Retinal pigment epithelial cell (primary cell): ENCODE data around the gene KRT4.

Experiments
- DNase-seq: peaks from one replicate; pipeline ENCODE4 v3.0.0-alpha.2; 2010; ENCODE audit warnings: low read depth
- H3K4me3 ChIP-seq: 2 replicates; pipeline ENCODE4 v1.5.1; 2011; ENCODE audit warnings: mild to moderate bottlenecking, low read length, control low read depth, moderate library complexity
- TF ChIP-seq, protein P1 (sequence below): conservative IDR thresholded peaks from 2 replicates; pipeline ENCODE4 v1.5.1; 2011; ENCODE audit warnings: low read depth, low read length, control low read depth, inconsistent platforms

KRT4 gene

DNA sequence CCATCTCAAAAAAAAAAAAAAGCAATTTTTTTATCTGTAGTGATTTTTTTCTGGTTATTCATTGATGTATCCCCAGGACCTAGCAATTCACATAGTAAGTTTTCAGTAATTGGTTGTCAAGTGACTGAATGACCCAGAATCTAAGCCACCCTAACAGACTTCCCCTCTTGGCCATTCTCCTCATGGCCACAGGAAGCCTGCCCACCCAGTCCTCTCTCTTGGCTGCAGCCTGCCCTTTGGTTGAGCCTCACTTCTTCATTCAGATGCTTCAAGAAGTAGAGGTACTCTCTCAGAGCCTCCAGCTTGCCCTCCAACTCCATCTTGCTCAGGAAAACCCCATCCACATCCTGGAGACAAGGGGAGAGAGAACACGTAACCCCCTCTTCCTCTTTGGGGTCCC, 32.0 kb upstream of the KRT4 start:
- H3K4me3 ChIP-seq = no peak overlapping the region
- TF ChIP-seq, protein P1, sequence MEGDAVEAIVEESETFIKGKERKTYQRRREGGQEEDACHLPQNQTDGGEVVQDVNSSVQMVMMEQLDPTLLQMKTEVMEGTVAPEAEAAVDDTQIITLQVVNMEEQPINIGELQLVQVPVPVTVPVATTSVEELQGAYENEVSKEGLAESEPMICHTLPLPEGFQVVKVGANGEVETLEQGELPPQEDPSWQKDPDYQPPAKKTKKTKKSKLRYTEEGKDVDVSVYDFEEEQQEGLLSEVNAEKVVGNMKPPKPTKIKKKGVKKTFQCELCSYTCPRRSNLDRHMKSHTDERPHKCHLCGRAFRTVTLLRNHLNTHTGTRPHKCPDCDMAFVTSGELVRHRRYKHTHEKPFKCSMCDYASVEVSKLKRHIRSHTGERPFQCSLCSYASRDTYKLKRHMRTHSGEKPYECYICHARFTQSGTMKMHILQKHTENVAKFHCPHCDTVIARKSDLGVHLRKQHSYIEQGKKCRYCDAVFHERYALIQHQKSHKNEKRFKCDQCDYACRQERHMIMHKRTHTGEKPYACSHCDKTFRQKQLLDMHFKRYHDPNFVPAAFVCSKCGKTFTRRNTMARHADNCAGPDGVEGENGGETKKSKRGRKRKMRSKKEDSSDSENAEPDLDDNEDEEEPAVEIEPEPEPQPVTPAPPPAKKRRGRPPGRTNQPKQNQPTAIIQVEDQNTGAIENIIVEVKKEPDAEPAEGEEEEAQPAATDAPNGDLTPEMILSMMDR = no peak
- DNase-seq = no peak

DNA sequence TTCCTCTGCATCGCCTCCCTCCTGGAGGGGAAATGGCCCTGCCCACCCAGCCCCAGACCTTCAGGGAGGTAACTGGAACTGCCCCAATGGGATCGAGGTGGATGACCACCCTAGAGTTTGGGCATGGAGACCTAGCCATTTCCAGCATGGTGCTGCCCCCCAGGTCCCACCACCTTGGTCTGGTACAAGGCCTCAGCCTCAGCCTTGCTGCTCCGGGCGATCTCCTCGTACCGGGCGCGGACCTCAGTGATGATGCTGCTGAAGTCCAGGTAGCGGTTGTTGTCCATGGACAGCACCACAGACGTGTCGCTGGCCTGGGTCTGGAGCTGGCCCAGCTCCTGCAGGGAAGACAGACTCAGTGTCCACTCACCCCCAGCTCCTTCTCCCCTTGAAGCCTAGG, 30.5 kb upstream of the KRT4 start:
- TF ChIP-seq, protein P1 = no peak
- DNase-seq = no peak
- H3K4me3 ChIP-seq = no peak overlapping the region

DNA sequence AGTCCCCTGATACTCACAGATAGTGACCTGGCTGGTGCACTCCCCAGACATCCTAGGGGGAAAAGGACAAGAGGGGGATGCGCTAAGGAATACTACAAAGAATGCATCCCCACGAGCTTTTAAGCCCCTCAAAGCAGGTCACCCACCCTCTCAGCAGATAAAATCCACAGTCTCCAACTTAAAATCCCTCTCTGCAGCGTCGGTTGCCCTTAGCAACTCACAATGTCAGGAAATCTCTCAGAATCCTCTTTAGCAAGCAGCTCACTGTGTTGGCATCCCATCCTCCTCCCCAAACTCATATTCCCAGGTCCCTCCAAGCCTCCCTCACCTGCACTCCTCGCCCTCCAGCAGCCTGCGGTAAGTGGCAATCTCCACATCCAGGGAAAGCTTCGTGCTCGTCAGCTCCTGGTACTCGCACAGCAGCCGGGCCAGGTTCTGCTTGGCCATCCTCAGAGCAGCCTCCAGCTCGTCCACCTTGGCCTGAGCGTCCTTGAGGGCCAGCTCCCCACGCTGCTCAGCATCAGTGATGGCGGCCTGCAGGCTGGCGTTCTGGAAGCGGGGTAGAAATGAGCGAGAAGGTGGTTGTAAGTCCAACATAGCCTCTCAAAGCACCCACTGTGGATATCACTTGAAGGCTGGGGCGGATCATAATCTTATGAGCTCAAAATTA, 25.7 kb upstream of the KRT4 start:
- TF ChIP-seq, protein P1 = no peak
- DNase-seq = no peak
- H3K4me3 ChIP-seq = no peak overlapping the region

DNA sequence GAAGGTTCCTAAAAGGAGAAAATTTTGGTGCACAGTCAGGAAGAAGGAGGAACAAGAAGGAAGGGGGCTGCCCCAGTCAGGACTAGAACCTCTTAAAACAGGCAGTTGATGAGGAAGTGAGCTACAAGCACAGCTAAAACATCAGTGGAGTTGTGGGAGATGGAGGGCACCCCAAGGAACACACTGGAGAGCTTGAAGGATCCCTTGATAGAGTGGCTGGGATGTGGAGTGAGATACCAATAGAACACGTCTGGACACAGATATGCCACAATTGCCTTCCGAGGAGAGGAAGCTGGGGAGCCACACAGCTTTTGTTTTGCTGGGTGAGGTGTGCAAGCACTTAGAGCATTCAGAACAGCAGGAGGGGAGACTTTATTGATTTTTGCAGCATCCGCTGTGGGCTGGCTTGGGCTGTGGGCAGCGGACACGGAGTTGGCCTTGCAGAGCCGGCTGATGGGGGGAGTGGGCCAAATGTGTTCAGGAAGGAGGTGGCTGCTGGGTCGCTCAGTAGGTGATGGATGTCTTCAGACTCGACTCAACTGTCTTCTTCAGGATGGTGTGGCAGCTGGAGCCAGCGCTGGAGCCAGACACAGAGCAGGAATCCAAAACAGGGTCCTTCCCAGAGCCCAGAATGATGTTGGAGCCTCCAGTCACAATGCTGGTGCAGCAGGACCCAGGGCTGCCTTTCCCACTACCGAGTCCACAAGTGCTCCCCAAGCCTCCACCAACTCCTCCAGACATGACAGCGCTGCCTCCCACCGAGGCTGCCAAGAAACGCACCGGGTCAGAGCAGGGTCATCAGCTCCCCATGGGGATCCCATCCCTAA, 24.9 kb upstream of the KRT4 start:
- TF ChIP-seq, protein P1 = no peak
- no peak for DNase-seq
- H3K4me3 ChIP-seq = no peak overlapping the region

DNA sequence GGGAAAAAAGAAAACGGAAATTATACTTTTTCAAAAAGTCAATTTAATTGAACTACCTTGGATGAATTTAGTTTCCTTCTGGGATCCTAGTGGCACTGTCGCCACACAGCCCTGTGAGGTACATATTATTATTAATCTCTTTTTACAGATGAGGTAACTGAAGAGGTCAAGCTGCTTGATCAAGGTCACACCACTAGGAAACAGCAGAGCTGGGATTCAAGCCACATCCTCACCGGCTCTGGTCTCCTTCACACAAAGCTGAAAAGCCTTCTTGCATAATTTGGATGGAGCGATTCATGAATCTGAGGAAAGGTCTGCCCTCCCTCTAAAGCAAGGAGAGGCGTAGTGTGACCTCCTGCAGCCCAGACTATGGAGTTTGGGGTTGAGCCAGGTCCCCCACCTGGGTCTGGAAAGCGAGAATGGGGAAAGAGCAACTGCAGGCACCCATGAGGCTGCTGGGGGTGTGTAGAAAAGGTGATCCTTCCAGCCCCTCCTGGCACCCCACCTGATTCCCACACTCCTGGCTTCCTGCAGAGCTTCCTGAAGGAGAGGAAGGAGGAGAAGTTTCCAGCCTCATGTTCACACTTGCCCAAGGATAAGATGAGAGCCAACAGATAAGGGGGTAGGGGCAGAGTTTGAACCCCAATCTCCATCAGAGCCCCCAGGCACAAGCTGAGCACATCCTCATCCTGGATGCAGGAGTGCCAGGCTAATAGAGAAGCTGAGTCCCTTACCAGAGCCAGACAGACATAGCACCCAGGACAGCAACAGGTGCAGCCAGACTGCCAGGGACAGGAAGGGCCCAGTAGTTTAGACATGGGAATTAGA, 24.1 kb upstream of the KRT4 start:
- no peak for DNase-seq
- TF ChIP-seq, protein P1 = no peak
- no peak overlapping the region for H3K4me3 ChIP-seq

DNA sequence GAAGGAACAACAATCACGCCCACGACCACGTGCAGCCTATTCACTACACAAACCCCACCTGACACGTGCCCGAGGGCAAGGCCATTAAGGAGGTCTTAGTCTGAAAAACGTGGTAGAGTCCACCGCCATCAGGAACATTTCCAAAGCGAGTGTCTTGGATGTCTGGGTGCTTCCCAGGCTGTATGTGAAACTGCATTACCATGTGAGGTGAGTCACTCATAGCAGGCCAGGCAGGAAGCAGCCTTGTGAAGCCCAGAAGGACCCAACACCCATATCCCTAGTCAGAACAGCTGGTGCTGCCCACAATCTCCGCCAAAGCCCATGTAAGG, 23.5 kb upstream of the KRT4 start:
- TF ChIP-seq, protein P1 = no peak
- DNase-seq = no peak
- no peak overlapping the region for H3K4me3 ChIP-seq
